H9 (cell line): ENCODE measurements around the gene MYT1. TPM values are rescaled to one million over a fixed set of nuclear protein-coding genes. Genes with fewer than 3 reads are reported as not detected.

Experiments
- DNase-seq: peaks from one replicate; pipeline ENCODE4 v3.0.0-alpha.2; 2017
- H2AFZ ChIP-seq: one replicate; pipeline ENCODE4 v1.6.1; 2013; ENCODE audit warnings: mild to moderate bottlenecking, low read length, control low read depth, moderate library complexity
- H2AK5ac ChIP-seq: 2 replicates; pipeline ENCODE4 v1.6.1; 2013; ENCODE audit warnings: low read length, control low read depth, mixed read lengths; ENCODE audit not compliant: insufficient read length
- H2BK120ac ChIP-seq: one replicate; pipeline ENCODE4 v1.6.1; 2013; ENCODE audit warnings: low read depth, mild to moderate bottlenecking, low read length, control low read depth, inconsistent platforms; ENCODE audit not compliant: poor library complexity, severe bottlenecking
- H2BK12ac ChIP-seq: 2 replicates; pipeline ENCODE4 v1.6.1; 2013; ENCODE audit warnings: low read length, control low read depth, mixed read lengths, low read depth; ENCODE audit not compliant: insufficient read length
- H2BK15ac ChIP-seq: 2 replicates; pipeline ENCODE4 v1.6.1; 2013; ENCODE audit warnings: low read depth, low read length, control low read depth
- H2BK20ac ChIP-seq: one replicate; pipeline ENCODE4 v1.6.1; 2013; ENCODE audit warnings: low read depth, mild to moderate bottlenecking, low read length, control low read depth, inconsistent platforms; ENCODE audit not compliant: poor library complexity, severe bottlenecking
- H2BK5ac ChIP-seq: 2 replicates; pipeline ENCODE4 v1.6.1; 2013; ENCODE audit warnings: low read length, control low read depth, mixed read lengths; ENCODE audit not compliant: insufficient read length
- H3K14ac ChIP-seq: 2 replicates; pipeline ENCODE4 v1.6.1; 2013; ENCODE audit warnings: low read length, control low read depth; ENCODE audit not compliant: insufficient read depth
- H3K18ac ChIP-seq: 2 replicates; pipeline ENCODE4 v1.6.1; 2013; ENCODE audit warnings: low read depth, mild to moderate bottlenecking, mixed read lengths, low read length, control low read depth; ENCODE audit not compliant: insufficient read length
- H3K23ac ChIP-seq: 2 replicates; pipeline ENCODE4 v1.6.1; 2013; ENCODE audit warnings: low read length, control low read depth, mixed read lengths, low read depth; ENCODE audit not compliant: insufficient read length
- H3K23me2 ChIP-seq: 2 replicates; pipeline ENCODE4 v1.6.1; 2013; ENCODE audit warnings: low read depth, mild to moderate bottlenecking, mixed read lengths, low read length, control low read depth; ENCODE audit not compliant: insufficient read length, poor library complexity, severe bottlenecking
- H3K27ac ChIP-seq: 2 replicates; pipeline ENCODE4 v1.5.1; 2013; ENCODE audit warnings: low read length, control low read depth, mixed read lengths, low read depth; ENCODE audit not compliant: insufficient read length
- H3K27me3 ChIP-seq: 2 replicates; pipeline ENCODE4 v1.6.1; 2013; ENCODE audit warnings: low read length, control low read depth, inconsistent platforms; ENCODE audit not compliant: insufficient read depth
- H3K4ac ChIP-seq: 2 replicates; pipeline ENCODE4 v1.6.1; 2013; ENCODE audit warnings: low read depth, mild to moderate bottlenecking, control low read depth, inconsistent platforms, low read length, moderate library complexity
- H3K4me1 ChIP-seq: 2 replicates; pipeline ENCODE4 v1.6.1; 2013; ENCODE audit warnings: low read length, control low read depth, inconsistent platforms; ENCODE audit not compliant: insufficient read depth
- H3K4me2 ChIP-seq: 2 replicates; pipeline ENCODE4 v1.6.1; 2013; ENCODE audit warnings: low read length, control low read depth, mixed read lengths; ENCODE audit not compliant: insufficient read length, insufficient read depth
- H3K56ac ChIP-seq: 2 replicates; pipeline ENCODE4 v1.6.1; 2013; ENCODE audit warnings: low read depth, mild to moderate bottlenecking, mixed read lengths, low read length, control low read depth; ENCODE audit not compliant: insufficient read length
- H3K79me1 ChIP-seq: 2 replicates; pipeline ENCODE4 v1.6.1; 2013; ENCODE audit warnings: low read depth, mild to moderate bottlenecking, moderate library complexity, low read length, control low read depth, inconsistent platforms; ENCODE audit not compliant: insufficient read depth, poor library complexity, severe bottlenecking
- H3K79me2 ChIP-seq: 2 replicates; pipeline ENCODE4 v1.6.1; 2013; ENCODE audit warnings: low read length, control low read depth, inconsistent platforms; ENCODE audit not compliant: insufficient read depth
- H3K9ac ChIP-seq: 2 replicates; pipeline ENCODE4 v1.6.1; 2013; ENCODE audit warnings: low read length, control low read depth, mixed read lengths; ENCODE audit not compliant: insufficient read length; ENCODE audit errors: extremely low read depth
- H3K9me3 ChIP-seq: one replicate; pipeline ENCODE4 v1.6.1; 2013; ENCODE audit warnings: low read depth, low read length, inconsistent platforms; ENCODE audit not compliant: control insufficient read depth
- H3T11ph ChIP-seq: one replicate; pipeline ENCODE4 v1.6.1; 2013; ENCODE audit warnings: mild to moderate bottlenecking, low read length, control low read depth, inconsistent platforms
- H4K20me1 ChIP-seq: one replicate; pipeline ENCODE4 v1.6.1; 2013; ENCODE audit not compliant: control insufficient read depth, insufficient read length, insufficient read depth
- H4K5ac ChIP-seq: 2 replicates; pipeline ENCODE4 v1.6.1; 2013; ENCODE audit warnings: low read depth, mild to moderate bottlenecking, mixed read lengths, low read length, control low read depth; ENCODE audit not compliant: insufficient read length
- H4K8ac ChIP-seq: replicated peaks from 2 replicates; pipeline ENCODE4 v1.6.1; 2013; ENCODE audit warnings: low read length, control low read depth, mixed read lengths, low read depth; ENCODE audit not compliant: insufficient read length
- H4K91ac ChIP-seq: 2 replicates; pipeline ENCODE4 v1.6.1; 2013; ENCODE audit warnings: low read depth, mild to moderate bottlenecking, moderate library complexity, mixed read lengths, low read length, control low read depth; ENCODE audit not compliant: insufficient read length
- H3K27ac Mint-ChIP-seq, 3 experiments: 2 replicates in 2 of 3; 3 replicates in 1 of 3; pipeline ENCODE4 v1.8.0; 2020 to 2021; ENCODE audit warnings: mixed read lengths in 3 of 3, mild to moderate bottlenecking in 1 of 3, moderate library complexity in 1 of 3
- H3K27me3 Mint-ChIP-seq: 2 replicates; pipeline ENCODE4 v1.8.0; 2021; ENCODE audit warnings: low read depth, mild to moderate bottlenecking, moderate library complexity, mixed read lengths
- H3K36me3 Mint-ChIP-seq, 3 experiments: 2 replicates in 2 of 3; 3 replicates in 1 of 3; pipeline ENCODE4 v1.8.0; 2020 to 2021; ENCODE audit warnings: low read depth in 3 of 3, mixed read lengths in 3 of 3; ENCODE audit not compliant: insufficient read depth in 1 of 3
- H3K4me1 Mint-ChIP-seq, 2 experiments: 2 replicates each; pipeline ENCODE4 v1.8.0; 2020; ENCODE audit warnings: mixed read lengths in 2 of 2
- H3K4me3 Mint-ChIP-seq, 2 experiments: 2 replicates in 1 of 2; 3 replicates in 1 of 2; pipeline ENCODE4 v1.8.0; 2020 to 2021; ENCODE audit warnings: mild to moderate bottlenecking in 2 of 2, mixed read lengths in 2 of 2, moderate library complexity in 1 of 2
- H3K9me3 Mint-ChIP-seq, 2 experiments: 2 replicates in 1 of 2; 3 replicates in 1 of 2; pipeline ENCODE4 v1.8.0; 2020; ENCODE audit warnings: mild to moderate bottlenecking in 2 of 2, mixed read lengths in 2 of 2, moderate library complexity in 1 of 2
- WGBS: extraction: QIAGEN DNeasy Blood & Tissue Kit; methylation state at CpG from one replicate; pipeline ENCODE4 v1.1.7; 2013; ENCODE audit warnings: missing lambda C conversion rate, low lambda C conversion rate, mixed read lengths; ENCODE audit not compliant: insufficient read length; ENCODE audit errors: extremely low coverage; 5-methylcytosine and 5-hydroxymethylcytosine counted together
- total RNA-seq: library from RNA; stranded (reverse); gene quantifications from 2 replicates; pipeline ENCODE4 v1.2.1, GENCODE V29; 2021
- TF ChIP-seq, protein P1 (sequence below): fragments of 200-600 bp; sonication (generic); conservative IDR thresholded peaks from 3 replicates; pipeline ENCODE4 v1.8.0; 2021; ENCODE audit warnings: antibody characterized with exemption, mild to moderate bottlenecking

MYT1 gene
- total RNA-seq, 1 experiment from 2014 or later: 0.79 TPM

DNA sequence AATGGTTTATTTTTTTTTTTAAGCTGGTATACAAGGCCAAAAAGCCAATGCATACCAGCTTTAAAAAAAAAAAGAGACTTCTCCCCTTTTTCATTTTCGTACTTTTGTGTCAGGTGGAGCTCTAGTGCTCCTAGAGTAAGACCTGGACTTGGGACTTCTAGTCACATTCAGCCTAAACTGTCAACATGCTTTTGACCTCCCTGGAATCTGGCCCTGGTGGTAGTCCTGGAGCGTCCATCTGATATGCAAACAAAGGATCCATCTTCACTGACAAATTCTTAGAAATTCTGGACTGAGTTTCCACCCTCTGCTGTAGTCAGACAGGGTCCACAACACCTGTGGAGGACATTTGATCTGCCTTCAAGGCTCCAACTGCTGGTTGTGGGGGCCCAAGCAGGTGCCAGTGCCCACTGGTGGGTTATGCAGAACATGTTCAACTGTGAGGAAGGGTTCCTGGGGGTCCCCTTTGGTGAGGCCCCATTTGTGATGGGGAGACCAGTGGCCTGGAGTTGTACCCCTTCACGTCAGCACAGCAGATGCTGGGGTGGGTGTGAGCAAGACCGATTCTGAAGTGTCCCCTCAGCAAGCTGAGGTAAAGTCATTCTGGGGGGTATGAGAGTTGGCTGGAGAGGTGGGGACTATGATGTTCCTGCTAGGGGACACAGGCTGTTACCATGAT is 78.7 kb downstream of the MYT1 start:
- Histone ChIP-seq H3K27me3 (no peaks in the 10 kb centered on the region), H3K9ac (no peak overlapping the region), H4K5ac (no peak overlapping the region), H2BK15ac (no peak overlapping the region), H3K9me3 (no peaks in the 10 kb centered on the region), H3K14ac (no peak overlapping the region), H4K20me1 (no peaks in the 10 kb centered on the region), H3K4ac (no peak overlapping the region), H3K18ac (no peak overlapping the region), H2AFZ (no peak overlapping the region), H3K56ac (no peak overlapping the region), H3K23me2 (no peaks in the 10 kb centered on the region), H3K27ac (no peak overlapping the region), H4K8ac (no peak overlapping the region), H3T11ph (no peak overlapping the region), H2BK12ac (no peak overlapping the region), H3K79me1 (no peaks in the 10 kb centered on the region), H3K23ac (no peak overlapping the region), H2BK5ac (no peak overlapping the region), H3K4me2 (no peak overlapping the region), H2AK5ac (no peak overlapping the region), H3K4me1 (no peaks in the 10 kb centered on the region), H3K79me2 (no peaks in the 10 kb centered on the region), H2BK120ac (no peak overlapping the region), H4K91ac (no peak overlapping the region), H2BK20ac (no peak overlapping the region)
- H3K27ac Mint-ChIP-seq: peak overlapping the region in 1 of 3 experiments; percentile 91; a peak in 2 of 7 replicates
- H3K4me1 Mint-ChIP-seq: peaks cover 0 to 4% of the 10 kb centered on the region in 2 experiments; a peak in 1 of 4 replicates
- TF ChIP-seq, protein P1, sequence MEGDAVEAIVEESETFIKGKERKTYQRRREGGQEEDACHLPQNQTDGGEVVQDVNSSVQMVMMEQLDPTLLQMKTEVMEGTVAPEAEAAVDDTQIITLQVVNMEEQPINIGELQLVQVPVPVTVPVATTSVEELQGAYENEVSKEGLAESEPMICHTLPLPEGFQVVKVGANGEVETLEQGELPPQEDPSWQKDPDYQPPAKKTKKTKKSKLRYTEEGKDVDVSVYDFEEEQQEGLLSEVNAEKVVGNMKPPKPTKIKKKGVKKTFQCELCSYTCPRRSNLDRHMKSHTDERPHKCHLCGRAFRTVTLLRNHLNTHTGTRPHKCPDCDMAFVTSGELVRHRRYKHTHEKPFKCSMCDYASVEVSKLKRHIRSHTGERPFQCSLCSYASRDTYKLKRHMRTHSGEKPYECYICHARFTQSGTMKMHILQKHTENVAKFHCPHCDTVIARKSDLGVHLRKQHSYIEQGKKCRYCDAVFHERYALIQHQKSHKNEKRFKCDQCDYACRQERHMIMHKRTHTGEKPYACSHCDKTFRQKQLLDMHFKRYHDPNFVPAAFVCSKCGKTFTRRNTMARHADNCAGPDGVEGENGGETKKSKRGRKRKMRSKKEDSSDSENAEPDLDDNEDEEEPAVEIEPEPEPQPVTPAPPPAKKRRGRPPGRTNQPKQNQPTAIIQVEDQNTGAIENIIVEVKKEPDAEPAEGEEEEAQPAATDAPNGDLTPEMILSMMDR: no peak
- DNase-seq: no peak
- H3K36me3 Mint-ChIP-seq: peaks cover 6 to 9% (median 7%) of the 10 kb centered on the region in 3 experiments; a peak in 5 of 7 replicates
- WGBS: no CpG with 5 or more reads among the region's 4 CpGs
- no peak overlapping the region; a peak in 1 of 5 replicates for H3K4me3 Mint-ChIP-seq
- peaks cover 7 to 10% of the 10 kb centered on the region in 2 experiments; a peak in 3 of 5 replicates for H3K9me3 Mint-ChIP-seq
- peaks cover 30% of the 10 kb centered on the region for H3K27me3 Mint-ChIP-seq
